K562 (cell line): ENCODE measurements around the gene DMAC1. TPM values are rescaled to one million over a fixed set of nuclear protein-coding genes. Genes with fewer than 3 reads are reported as not detected.

ENCODE experiments used
- ATAC-seq: fragments of 200-7000 bp; cut with Tn5 transposase; 3 replicates; pipeline ENCODE4 v1.9.1; 2020; ENCODE audit warnings: moderate library complexity
- BruUV-seq: library from RNA; stranded (reverse); fragments of 400-500 nt; replicated peaks from 2 replicates; lab custom pipeline; 2021; lab: Mats Ljungman, UMichigan
- CTCF ChIA-PET: fragments of 300-600 bp; formaldehyde crosslinking; extraction: SDS; loops from one replicate; lab custom pipeline; 2021; ENCODE audit warnings: low intra/inter-chr PET ratio; lab: Yijun Ruan, JAX
- POLR2A ChIA-PET: fragments of 300-600, 350-650 bp; sonication (Branson Sonifier 250); formaldehyde crosslinking; extraction: SDS; loops from one replicate; lab custom pipeline; 2021; ENCODE audit warnings: antibody characterized with exemption, inconsistent platforms; lab: Yijun Ruan, JAX
- DNase-seq, 4 experiments: peaks; one replicate each; pipeline versions ENCODE4 v3.0.0 to v3.0.0-alpha.2; 2011 to 2018; ENCODE audit warnings: low spot score in 3 of 4, mixed read lengths in 3 of 4; ENCODE audit errors: extremely low read depth in 1 of 4
- FAIRE-seq: peaks from 2 replicates; lab custom pipeline; 2011; peaks lifted over from hg19 to GRCh38; lab: Jason Lieb, UNC
- H2AFZ ChIP-seq: 2 replicates; pipeline ENCODE4 v1.6.0; 2011; ENCODE audit warnings: low read depth, low read length, control low read depth, inconsistent platforms
- H3K27ac ChIP-seq: fragments of 200-600 bp; 3 replicates; pipeline ENCODE4 v1.8.0; 2011; ENCODE audit warnings: low read depth, mild to moderate bottlenecking, control low read depth, inconsistent platforms, low read length, moderate library complexity, mixed read lengths; ENCODE audit errors: extremely low read depth
- H3K27me3 ChIP-seq, 2 experiments: fragments of 300-600 bp in 1 of 2; 2 replicates in 1 of 2; 3 replicates in 1 of 2; pipeline versions ENCODE4 v1.6.0 to v1.8.0; 2011; ENCODE audit warnings: inconsistent platforms in 2 of 2, low read length in 2 of 2, mild to moderate bottlenecking in 1 of 2, mixed read lengths in 1 of 2, moderate library complexity in 1 of 2; ENCODE audit not compliant: control insufficient read depth in 2 of 2, insufficient read depth in 2 of 2
- H3K36me3 ChIP-seq: fragments of 300-600 bp; 3 replicates; pipeline ENCODE4 v1.8.0; 2011; ENCODE audit warnings: mild to moderate bottlenecking, low read length, inconsistent platforms; ENCODE audit not compliant: control insufficient read depth, insufficient read depth
- H3K4me1 ChIP-seq, 2 experiments: fragments of 200-600 bp in 1 of 2; replicated peaks in 1 of 2; 2 replicates in 1 of 2; 3 replicates in 1 of 2; pipeline versions ENCODE4 v1.5.1 to v1.8.0; 2011; ENCODE audit warnings: inconsistent platforms in 2 of 2, low read length in 2 of 2, mild to moderate bottlenecking in 1 of 2, mixed read lengths in 1 of 2, moderate library complexity in 1 of 2; ENCODE audit not compliant: control insufficient read depth in 2 of 2, insufficient read depth in 2 of 2
- H3K4me2 ChIP-seq: 2 replicates; pipeline ENCODE4 v1.6.1; 2011; ENCODE audit warnings: low read length, control low read depth, inconsistent platforms, mixed read lengths; ENCODE audit not compliant: insufficient read depth
- H3K4me3 ChIP-seq: fragments of 200-600 bp; sonication (generic), shearing (Covaris generic); 2 replicates; pipeline ENCODE4 v1.5.1; 2016; ENCODE audit warnings: control low read depth, inconsistent platforms
- H3K79me2 ChIP-seq: fragments of 200-600 bp; 3 replicates; pipeline ENCODE4 v1.8.0; 2011; ENCODE audit warnings: low read length, inconsistent platforms; ENCODE audit not compliant: control insufficient read depth, insufficient read depth
- H3K9ac ChIP-seq, 2 experiments: 2 replicates each; pipeline versions ENCODE4 v1.6.0 to v1.6.1; 2011; ENCODE audit warnings: low read depth in 2 of 2, low read length in 2 of 2, control low read depth in 1 of 2, inconsistent platforms in 1 of 2, mild to moderate bottlenecking in 1 of 2, mixed read lengths in 1 of 2; ENCODE audit not compliant: insufficient read depth in 1 of 2
- H3K9me1 ChIP-seq: one replicate; pipeline ENCODE4 v1.6.0; 2011; ENCODE audit warnings: inconsistent platforms, mild to moderate bottlenecking, low read length, moderate library complexity; ENCODE audit not compliant: control insufficient read depth, insufficient read depth
- H3K9me3 ChIP-seq: replicated peaks from 2 replicates; pipeline ENCODE4 v1.5.1; 2011; ENCODE audit warnings: low read depth, low read length, inconsistent platforms; ENCODE audit not compliant: control insufficient read depth, insufficient read depth
- H4K20me1 ChIP-seq: replicated peaks from 2 replicates; pipeline ENCODE4 v1.6.1; 2011; ENCODE audit warnings: low read length, inconsistent platforms, mixed read lengths; ENCODE audit not compliant: control insufficient read depth, insufficient read depth
- BRF2 ChIP-seq: IDR thresholded peaks from 3 replicates; pipeline ENCODE4 v1.6.1; 2011; ENCODE audit warnings: borderline replicate concordance, mild to moderate bottlenecking; ENCODE audit not compliant: insufficient read length, insufficient read depth
- KLF1 ChIP-seq: fragments of 450-650 bp; IDR thresholded peaks from 2 replicates; pipeline ENCODE4 v1.6.1; 2016; ENCODE audit warnings: missing genetic modification characterization, missing compliant biosample characterization
- NFATC3 ChIP-seq: fragments of 450-650 bp; IDR thresholded peaks from 2 replicates; pipeline ENCODE4 v1.6.1; 2017; ENCODE audit warnings: mild to moderate bottlenecking
- PBX2 ChIP-seq, 2 experiments: IDR thresholded peaks in 1 of 2; conservative IDR thresholded peaks in 1 of 2; 2 replicates each; pipeline ENCODE4 v1.6.1; 2016; ENCODE audit warnings: low read depth in 2 of 2, mild to moderate bottlenecking in 1 of 2, missing compliant biosample characterization in 1 of 2, missing genetic modification characterization in 1 of 2, moderate library complexity in 1 of 2
- SMARCA4 ChIP-seq: fragments of 450-650 bp; IDR thresholded peaks from 2 replicates; pipeline ENCODE4 v1.6.1; 2016
- SP1 ChIP-seq: sonication (generic); formaldehyde crosslinking; IDR thresholded peaks from 2 replicates; pipeline ENCODE4 v1.8.1; 2022; ENCODE audit warnings: mild to moderate bottlenecking, missing genetic modification reagents
- ZC3H4 ChIP-seq: sonication (generic); formaldehyde crosslinking; IDR thresholded peaks from 2 replicates; pipeline ENCODE4 v1.9.0; 2021; ENCODE audit warnings: missing genetic modification reagents, borderline replicate concordance
- ZNF431 ChIP-seq: sonication (generic); formaldehyde crosslinking; IDR thresholded peaks from 2 replicates; pipeline ENCODE4 v1.8.0; 2022; ENCODE audit warnings: mild to moderate bottlenecking, missing genetic modification reagents
- ZNF436 ChIP-seq: fragments of 250-450, 450-650 bp; sonication (Bioruptor Pico); formaldehyde crosslinking; IDR thresholded peaks from 2 replicates; pipeline ENCODE4 v1.7.0; 2020; ENCODE audit warnings: mild to moderate bottlenecking
- WGBS: fragments of 100-300 bp; shearing (Covaris generic); methylation state at CpG from one replicate; pipeline ENCODE4 v1.1.6; 2016; ENCODE audit warnings: low coverage, mixed read lengths; ENCODE audit not compliant: insufficient coverage; ENCODE audit errors: missing lambda C conversion rate; 5-methylcytosine and 5-hydroxymethylcytosine counted together
- in situ Hi-C: fragments of 300-500 bp; cut with MboI; formaldehyde crosslinking; loops from 4 replicates; pipeline ENCODE4 v1.15.0; 2018; ENCODE audit warnings: inconsistent platforms, mixed read lengths
- intact Hi-C: fragments of 100-400 bp; cut with micrococcal nuclease; formaldehyde crosslinking; loops from 2 replicates; pipeline ENCODE4 v1.14.2; 2022
- polyA plus RNA-seq, 8 experiments: library from polyadenylated mRNA; depleted of rRNA in 4 of 8; stranded (reverse) in 5 of 8; unstranded in 3 of 8; fragments of >200 nt; fragmentation: Nextera tagmentation in 2 of 8; fragmentation: Illumina TruSeq in 1 of 8; extraction: Ambion mirVana in 2 of 8; extraction: Trizol in 1 of 8; gene quantifications; 2 replicates each; pipeline versions ENCODE4 v1.2.1 to v1.2.3, GENCODE V29; 2011 to 2014; ENCODE audit warnings: inconsistent platforms in 1 of 8, missing spikeins in 1 of 8
- total RNA-seq, 7 experiments: library from RNA; depleted of rRNA in 6 of 7; stranded (reverse); fragments of >200 nt in 6 of 7; fragmentation: Illumina TruSeq in 2 of 7; extraction: Trizol in 2 of 7; gene quantifications; 2 replicates each; pipeline versions ENCODE4 v1.2.1 to v1.2.3, GENCODE V29; 2011 to 2021; ENCODE audit warnings: low replicate concordance in 1 of 7
- TF ChIP-seq, protein P1 (sequence below): sonication (generic); formaldehyde crosslinking; IDR thresholded peaks from 2 replicates; pipeline ENCODE4 v1.9.0; 2022; ENCODE audit warnings: mild to moderate bottlenecking, missing genetic modification reagents
- TF ChIP-seq, protein P2 (sequence below): IDR thresholded peaks from 2 replicates; pipeline ENCODE4 v1.6.1; 2012; ENCODE audit warnings: low read depth, low read length, improper control_type of control experiment, borderline replicate concordance

Gene DMAC1
- total and polyA plus RNA-seq, 9 of the 15 experiments (the other 6 are each of a cell fraction or from before 2014, with no cell fraction given), result 15.9 to 94.4 (median 38.4) TPM

GRCh38 chr9:7788772-7789171 is 10.8 kb downstream of the DMAC1 start:
- ChIA-PET CTCF (no interaction called here), POLR2A (interaction anchor here (0.7 kb wide), 1 partner anchor 22 kb away, joined by 6 read pairs; no protein-coding TSS in a partner anchor)
- no peak overlapping the region for H3K4me2 ChIP-seq
- no peak for TF ChIP-seq BRF2
- TF ChIP-seq, protein P1, sequence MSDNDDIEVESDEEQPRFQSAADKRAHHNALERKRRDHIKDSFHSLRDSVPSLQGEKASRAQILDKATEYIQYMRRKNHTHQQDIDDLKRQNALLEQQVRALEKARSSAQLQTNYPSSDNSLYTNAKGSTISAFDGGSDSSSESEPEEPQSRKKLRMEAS (CRISPR knock-in tag), result no peak
- no peak for TF ChIP-seq NFATC3
- no peak for TF ChIP-seq SMARCA4
- TF ChIP-seq PBX2 (CRISPR knock-in tag; IDR thresholded peaks at IDR 0.05; ENCODE audit: low read depth), result no peak
- TF ChIP-seq PBX2 (tag; conservative IDR thresholded peaks at IDR 0.05; ENCODE audit: low read depth), result no peak
- TF ChIP-seq ZNF431 (CRISPR knock-in tag), result no peak
- TF ChIP-seq ZC3H4, result no peak
- TF ChIP-seq, protein P2, sequence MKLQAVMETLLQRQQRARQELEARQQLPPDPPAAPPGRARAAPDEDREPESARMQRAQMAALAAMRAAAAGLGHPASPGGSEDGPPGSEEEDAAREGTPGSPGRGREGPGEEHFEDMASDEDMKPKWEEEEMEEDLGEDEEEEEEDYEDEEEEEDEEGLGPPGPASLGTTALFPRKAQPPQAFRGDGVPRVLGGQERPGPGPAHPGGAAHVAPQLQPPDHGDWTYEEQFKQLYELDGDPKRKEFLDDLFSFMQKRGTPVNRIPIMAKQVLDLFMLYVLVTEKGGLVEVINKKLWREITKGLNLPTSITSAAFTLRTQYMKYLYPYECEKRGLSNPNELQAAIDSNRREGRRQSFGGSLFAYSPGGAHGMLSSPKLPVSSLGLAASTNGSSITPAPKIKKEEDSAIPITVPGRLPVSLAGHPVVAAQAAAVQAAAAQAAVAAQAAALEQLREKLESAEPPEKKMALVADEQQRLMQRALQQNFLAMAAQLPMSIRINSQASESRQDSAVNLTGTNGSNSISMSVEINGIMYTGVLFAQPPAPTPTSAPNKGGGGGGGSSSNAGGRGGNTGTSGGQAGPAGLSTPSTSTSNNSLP, result no peak
- TF ChIP-seq KLF1 (tag), result no peak
- no peak for TF ChIP-seq ZNF436 (CRISPR knock-in tag)
- no peak for TF ChIP-seq SP1
- no peaks in the 10 kb centered on the region for H3K27me3 ChIP-seq
- in situ Hi-C loops, result no loop called here
- H3K4me3 ChIP-seq, result no peak overlapping the region
- H3K9me1 ChIP-seq, result no peaks in the 10 kb centered on the region
- WGBS, result 36% methylated on average over 2 of the region's 3 CpGs
- no peak for ATAC-seq
- no peak overlapping the region for H3K9ac ChIP-seq
- no peak overlapping the region for H3K27ac ChIP-seq
- no peaks in the 10 kb centered on the region for H4K20me1 ChIP-seq
- DNase-seq, result no peak
- H3K79me2 ChIP-seq, result no peaks in the 10 kb centered on the region
- H3K4me1 ChIP-seq, result no peaks in the 10 kb centered on the region
- intact Hi-C loops, result no loop called here
- no peaks in the 10 kb centered on the region for H3K9me3 ChIP-seq
- BruUV-seq, result no TSS peak
- H3K36me3 ChIP-seq, result peaks cover 9% of the 10 kb centered on the region; the same call in 1 of the 3 replicates
- FAIRE-seq, result no peak
- H2AFZ ChIP-seq, result no peak overlapping the region
